ENCODE data around the gene ADARB1.

DNA sequence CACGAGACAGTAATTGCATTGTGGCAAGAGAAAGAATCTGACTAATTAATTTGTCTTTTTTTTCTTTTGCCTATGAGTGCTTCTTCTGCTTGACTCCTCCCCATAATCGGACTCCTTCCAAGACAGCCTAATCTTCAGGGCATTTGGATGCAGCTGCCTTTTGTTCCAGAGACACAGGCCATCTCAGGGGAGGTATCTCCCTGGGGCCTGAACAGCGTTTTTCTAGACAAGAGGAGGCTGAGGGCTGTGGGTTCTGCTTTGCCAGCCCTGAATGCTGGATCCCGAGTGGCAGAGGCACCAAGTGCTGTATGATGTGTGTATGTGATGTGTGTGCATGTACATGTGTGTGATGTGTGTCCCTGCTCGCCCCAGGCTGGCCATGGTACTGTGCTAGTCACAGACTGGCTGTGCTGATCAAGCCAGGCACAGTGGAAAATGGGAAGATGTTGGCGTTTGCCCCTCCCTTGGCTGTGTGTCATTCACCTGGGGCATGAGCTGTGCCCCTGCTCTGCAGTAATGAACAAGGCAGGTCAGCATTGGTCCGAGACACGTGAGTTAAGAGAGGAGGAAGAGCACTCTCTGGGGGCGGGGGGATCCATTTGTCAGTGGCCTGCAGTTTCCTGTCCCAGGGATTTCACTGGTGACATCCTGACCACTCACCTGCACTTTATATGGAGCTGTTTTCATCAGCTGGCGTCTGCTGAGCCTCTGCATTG lies 77.2 kb downstream of the ADARB1 start:
- TF ChIP-seq, protein P1, sequence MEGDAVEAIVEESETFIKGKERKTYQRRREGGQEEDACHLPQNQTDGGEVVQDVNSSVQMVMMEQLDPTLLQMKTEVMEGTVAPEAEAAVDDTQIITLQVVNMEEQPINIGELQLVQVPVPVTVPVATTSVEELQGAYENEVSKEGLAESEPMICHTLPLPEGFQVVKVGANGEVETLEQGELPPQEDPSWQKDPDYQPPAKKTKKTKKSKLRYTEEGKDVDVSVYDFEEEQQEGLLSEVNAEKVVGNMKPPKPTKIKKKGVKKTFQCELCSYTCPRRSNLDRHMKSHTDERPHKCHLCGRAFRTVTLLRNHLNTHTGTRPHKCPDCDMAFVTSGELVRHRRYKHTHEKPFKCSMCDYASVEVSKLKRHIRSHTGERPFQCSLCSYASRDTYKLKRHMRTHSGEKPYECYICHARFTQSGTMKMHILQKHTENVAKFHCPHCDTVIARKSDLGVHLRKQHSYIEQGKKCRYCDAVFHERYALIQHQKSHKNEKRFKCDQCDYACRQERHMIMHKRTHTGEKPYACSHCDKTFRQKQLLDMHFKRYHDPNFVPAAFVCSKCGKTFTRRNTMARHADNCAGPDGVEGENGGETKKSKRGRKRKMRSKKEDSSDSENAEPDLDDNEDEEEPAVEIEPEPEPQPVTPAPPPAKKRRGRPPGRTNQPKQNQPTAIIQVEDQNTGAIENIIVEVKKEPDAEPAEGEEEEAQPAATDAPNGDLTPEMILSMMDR (IDR thresholded peaks at IDR 0.05), result no peak
- no peak for TF ChIP-seq ZFX (IDR thresholded peaks at IDR 0.05; ENCODE audit: borderline replicate concordance)

All from 22Rv1 (cell line).